Testis (tissue), 3 donors: ENCODE data around the gene KCNB1. TPM values are rescaled to one million over a fixed set of nuclear protein-coding genes. Genes with fewer than 3 reads are reported as not detected.

Experiments
- DNase-seq: peaks from one replicate; pipeline ENCODE4 v3.0.0-alpha.2; 2019
- H3K27ac ChIP-seq, 2 donors: fragments of 200-600 bp; sonication (generic); one replicate each; pipeline ENCODE4 v1.5.1; 2019
- H3K27me3 ChIP-seq: fragments of 200-600 bp; sonication (generic); one replicate; pipeline ENCODE4 v1.5.1; 2019
- H3K36me3 ChIP-seq: fragments of 200-600 bp; sonication (generic); one replicate; pipeline ENCODE4 v1.5.1; 2017; ENCODE audit warnings: low read depth; ENCODE audit errors: missing control alignments
- H3K4me1 ChIP-seq: fragments of 200-600 bp; sonication (generic); one replicate; pipeline ENCODE4 v1.5.1; 2019
- H3K4me3 ChIP-seq, 2 donors: fragments of 200-600 bp; sonication (generic); one replicate each; pipeline ENCODE4 v1.5.1; 2017 to 2019
- H3K9me3 ChIP-seq: fragments of 200-600 bp; sonication (generic); one replicate; pipeline ENCODE4 v1.5.1; 2017
- POLR2A ChIP-seq: fragments of 450-650 bp; IDR thresholded peaks from one replicate; pipeline ENCODE4 v1.6.1; 2017; ENCODE audit warnings: antibody characterized with exemption, mild to moderate bottlenecking, moderate library complexity
- WGBS, 2 donors: methylation state at CpG; one replicate each; pipeline ENCODE4 v1.1.5; 2018; 5-methylcytosine and 5-hydroxymethylcytosine counted together
- intact Hi-C: fragments of 100-400 bp; cut with DNase I; formaldehyde crosslinking; loops from one replicate; pipeline ENCODE4 v1.15.1; 2023; ENCODE audit warnings: low total_unique reads
- polyA plus RNA-seq: library from polyadenylated mRNA; stranded (reverse); fragments of 350-450 nt; fragmentation: Illumina TruSeq; extraction: RNeasy Lipid Tissue Mini Kit (QIAGEN cat#74804); gene quantifications from one replicate; pipeline ENCODE4 v1.2.3, GENCODE V29; 2014; ENCODE audit warnings: low read depth, low replicate concordance; ENCODE audit not compliant: insufficient read depth
- total RNA-seq, 2 donors: library from RNA; depleted of rRNA; stranded (reverse); fragments of >200 nt; gene quantifications; one replicate each; pipeline ENCODE4 v1.2.3, GENCODE V29; 2016
- TF ChIP-seq, protein P1 (sequence below), 3 experiments: fragments of 450-650 bp in 2 of 3; fragments of 200-600 bp in 1 of 3; sonication (generic) in 1 of 3; IDR thresholded peaks; one replicate each; pipeline ENCODE4 v1.5.1; 2016 to 2019; ENCODE audit warnings: antibody characterized with exemption in 3 of 3, mild to moderate bottlenecking in 2 of 3, moderate library complexity in 1 of 3

The KCNB1 gene
- total and polyA plus RNA-seq, 3 donors from 2014 or later: 1.5 to 4.6 (median 2.3) TPM

DNA sequence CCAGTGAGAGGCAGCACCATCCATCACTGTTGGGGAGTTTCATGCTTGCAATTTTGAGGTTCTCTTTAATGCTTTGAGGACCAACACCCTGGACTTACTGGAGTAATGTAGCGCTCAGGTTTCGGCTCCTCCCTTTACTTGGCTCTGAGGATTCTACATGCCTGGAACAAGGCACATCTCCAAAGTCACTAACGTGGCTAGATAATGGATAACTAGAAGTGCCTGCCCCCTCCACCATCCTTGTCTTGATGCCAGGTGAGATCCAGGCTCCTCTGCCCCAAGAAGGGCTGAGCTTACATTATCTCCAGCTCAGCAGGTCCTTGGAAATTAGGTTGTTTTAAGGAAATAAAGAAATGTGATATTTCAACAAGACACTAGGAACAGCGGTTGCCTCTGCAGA is 129.1 kb downstream of the KCNB1 start:
- Histone ChIP-seq H3K36me3 (no peaks in the 10 kb centered on the region), H3K27ac (no peak overlapping the region), H3K9me3 (no peaks in the 10 kb centered on the region), H3K27me3 (no peaks in the 10 kb centered on the region), H3K4me3 (no peak overlapping the region), H3K4me1 (peaks cover 19% of the 10 kb centered on the region)
- TF ChIP-seq POLR2A: no peak
- TF ChIP-seq, protein P1, sequence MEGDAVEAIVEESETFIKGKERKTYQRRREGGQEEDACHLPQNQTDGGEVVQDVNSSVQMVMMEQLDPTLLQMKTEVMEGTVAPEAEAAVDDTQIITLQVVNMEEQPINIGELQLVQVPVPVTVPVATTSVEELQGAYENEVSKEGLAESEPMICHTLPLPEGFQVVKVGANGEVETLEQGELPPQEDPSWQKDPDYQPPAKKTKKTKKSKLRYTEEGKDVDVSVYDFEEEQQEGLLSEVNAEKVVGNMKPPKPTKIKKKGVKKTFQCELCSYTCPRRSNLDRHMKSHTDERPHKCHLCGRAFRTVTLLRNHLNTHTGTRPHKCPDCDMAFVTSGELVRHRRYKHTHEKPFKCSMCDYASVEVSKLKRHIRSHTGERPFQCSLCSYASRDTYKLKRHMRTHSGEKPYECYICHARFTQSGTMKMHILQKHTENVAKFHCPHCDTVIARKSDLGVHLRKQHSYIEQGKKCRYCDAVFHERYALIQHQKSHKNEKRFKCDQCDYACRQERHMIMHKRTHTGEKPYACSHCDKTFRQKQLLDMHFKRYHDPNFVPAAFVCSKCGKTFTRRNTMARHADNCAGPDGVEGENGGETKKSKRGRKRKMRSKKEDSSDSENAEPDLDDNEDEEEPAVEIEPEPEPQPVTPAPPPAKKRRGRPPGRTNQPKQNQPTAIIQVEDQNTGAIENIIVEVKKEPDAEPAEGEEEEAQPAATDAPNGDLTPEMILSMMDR (IDR thresholded peaks at IDR 0.05): no peak
- 55 to 70% methylated on average over 4 of the region's 4 CpGs for WGBS, 2 donors
- intact Hi-C loops: no loop called here
- DNase-seq: no peak

DNA sequence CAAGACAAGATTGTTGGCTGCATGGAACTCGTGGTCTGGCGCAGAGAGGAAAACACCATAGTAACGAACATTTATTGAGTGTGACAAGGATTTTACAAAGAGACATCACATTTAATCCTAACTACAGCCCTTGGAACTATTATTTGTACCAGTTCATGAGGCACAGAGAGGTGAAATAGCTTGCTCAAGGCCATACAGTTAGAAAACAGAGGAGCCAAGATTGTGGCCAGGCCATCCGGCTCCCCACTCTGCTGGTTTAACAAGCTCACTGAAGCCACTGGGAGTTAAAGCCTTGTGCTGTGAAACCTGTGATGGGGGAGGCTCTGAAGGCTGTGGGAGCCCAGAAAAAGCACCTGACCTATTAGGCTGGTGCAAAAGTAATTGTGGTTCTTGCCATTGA is 129.7 kb downstream of the KCNB1 start:
- H3K27ac ChIP-seq: no peak overlapping the region
- WGBS, 2 donors: 49 to 54% methylated on average over 4 of the region's 4 CpGs
- intact Hi-C loops: no loop called here
- DNase-seq: no peak
- peaks cover 19% of the 10 kb centered on the region for H3K4me1 ChIP-seq
- no peaks in the 10 kb centered on the region for H3K9me3 ChIP-seq
- no peaks in the 10 kb centered on the region for H3K36me3 ChIP-seq
- TF ChIP-seq POLR2A: no peak
- TF ChIP-seq, protein P1 (IDR thresholded peaks at IDR 0.05): no peak
- no peaks in the 10 kb centered on the region for H3K27me3 ChIP-seq
- H3K4me3 ChIP-seq: no peak overlapping the region

DNA sequence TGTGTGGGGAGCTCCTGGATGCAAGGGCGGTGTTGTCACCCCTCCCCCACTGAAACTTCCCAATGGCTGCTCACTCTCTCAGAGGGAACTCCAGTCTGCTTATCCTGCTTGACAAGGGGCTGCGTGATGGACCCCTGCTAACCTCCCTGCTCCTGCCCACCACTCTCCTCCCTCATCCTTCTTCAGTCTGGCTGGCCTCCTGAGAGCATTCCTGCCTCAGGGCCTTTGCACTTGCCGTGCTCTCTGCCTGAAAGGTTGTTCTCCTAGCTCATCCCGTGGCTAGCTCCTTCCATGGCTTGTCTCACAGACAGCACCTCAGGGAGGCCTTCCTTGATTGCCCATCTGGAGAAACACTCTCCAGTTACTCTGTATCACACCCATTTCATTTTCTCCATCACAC is 130.7 kb downstream of the KCNB1 start:
- intact Hi-C loops: no loop called here
- no peak for TF ChIP-seq POLR2A
- no peaks in the 10 kb centered on the region for H3K27me3 ChIP-seq
- peaks cover 19% of the 10 kb centered on the region for H3K4me1 ChIP-seq
- no peak overlapping the region for H3K4me3 ChIP-seq
- H3K36me3 ChIP-seq: no peaks in the 10 kb centered on the region
- no peaks in the 10 kb centered on the region for H3K9me3 ChIP-seq
- 91 to 99% methylated on average over 4 of the region's 4 CpGs for WGBS, 2 donors
- DNase-seq: no peak
- H3K27ac ChIP-seq: no peak overlapping the region

DNA sequence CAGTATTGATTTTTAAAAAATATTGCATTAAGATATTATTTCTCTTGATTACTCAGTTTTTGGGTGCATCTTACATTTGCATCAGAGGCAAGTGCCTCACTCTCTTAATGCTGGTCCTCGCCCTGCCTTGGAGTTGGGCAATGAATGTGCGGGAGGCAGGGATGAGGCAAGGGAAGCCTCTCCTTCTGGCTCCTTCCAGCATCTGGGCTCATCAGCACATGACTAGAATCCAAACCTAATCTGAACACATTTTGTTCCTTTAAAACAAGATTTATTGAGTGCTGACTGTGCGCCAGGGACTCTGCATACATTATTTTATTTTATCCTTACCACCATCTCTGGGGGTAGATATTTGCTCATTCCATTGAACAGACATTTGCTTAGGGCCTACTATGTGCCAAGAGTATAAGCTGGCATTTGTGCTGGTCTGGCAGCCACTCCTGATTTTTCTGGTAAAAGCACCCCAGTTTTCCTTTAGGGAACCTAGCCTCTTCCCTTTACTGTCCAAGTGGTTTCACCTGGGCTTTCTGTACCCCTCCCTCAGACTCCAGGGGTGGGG is 132.7 kb downstream of the KCNB1 start:
- H3K9me3 ChIP-seq: no peaks in the 10 kb centered on the region
- peaks cover 19% of the 10 kb centered on the region for H3K4me1 ChIP-seq
- H3K27ac ChIP-seq: peak overlapping the region; percentile 21 to 68
- TF ChIP-seq POLR2A: no peak
- TF ChIP-seq, protein P1 (IDR thresholded peaks at IDR 0.05): no peak
- WGBS, 2 donors: 62 to 71% methylated on average over 3 of the region's 3 CpGs
- no peak overlapping the region for H3K4me3 ChIP-seq
- H3K36me3 ChIP-seq: no peaks in the 10 kb centered on the region
- peak; percentile 51 for DNase-seq
- H3K27me3 ChIP-seq: no peaks in the 10 kb centered on the region
- intact Hi-C loops: no loop called here

DNA sequence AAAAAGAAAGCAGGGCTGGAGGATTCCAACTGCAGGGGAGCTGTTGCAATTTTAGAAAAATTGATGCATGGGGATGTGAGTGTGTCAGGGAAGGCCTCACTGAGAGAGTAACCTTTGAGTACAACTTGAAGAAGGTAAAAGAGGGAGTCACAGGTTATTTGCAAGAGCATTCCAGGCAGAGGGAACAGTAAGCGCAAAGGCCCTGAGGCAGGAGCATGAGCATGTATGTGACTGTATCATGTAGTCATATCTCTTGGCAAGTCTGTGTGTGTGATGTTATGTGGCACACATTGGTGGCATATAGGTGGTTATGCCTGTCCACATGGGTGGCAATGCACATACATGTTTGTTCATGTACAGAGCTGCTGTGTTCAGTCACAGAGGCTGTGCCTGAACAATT is 133.4 kb downstream of the KCNB1 start:
- no peak for DNase-seq
- no peak overlapping the region for H3K27ac ChIP-seq
- 97 to 100% methylated on average over 1 of the region's 1 CpG for WGBS, 2 donors
- peaks cover 15% of the 10 kb centered on the region for H3K4me1 ChIP-seq
- no peaks in the 10 kb centered on the region for H3K36me3 ChIP-seq
- no peaks in the 10 kb centered on the region for H3K9me3 ChIP-seq
- intact Hi-C loops: no loop called here
- TF ChIP-seq, protein P1 (IDR thresholded peaks at IDR 0.05): no peak
- no peak for TF ChIP-seq POLR2A
- H3K27me3 ChIP-seq: no peaks in the 10 kb centered on the region
- no peak overlapping the region for H3K4me3 ChIP-seq
